ENCODE measurements around the gene CCDC71L.

- TF ChIP-seq POLR2A (IDR thresholded peaks at IDR 0.05; ENCODE audit: low read depth, low read length) (no peak), TAF1 (IDR thresholded peaks at IDR 0.05; ENCODE audit: low read depth, low read length) (no peak)
Observed at GRCh38 chr7:106620676-106621075, 40.3 kb downstream of the CCDC71L start.

All from GM12891 (cell line).